ENCODE measurements around the gene PCDHGC3.

DNA sequence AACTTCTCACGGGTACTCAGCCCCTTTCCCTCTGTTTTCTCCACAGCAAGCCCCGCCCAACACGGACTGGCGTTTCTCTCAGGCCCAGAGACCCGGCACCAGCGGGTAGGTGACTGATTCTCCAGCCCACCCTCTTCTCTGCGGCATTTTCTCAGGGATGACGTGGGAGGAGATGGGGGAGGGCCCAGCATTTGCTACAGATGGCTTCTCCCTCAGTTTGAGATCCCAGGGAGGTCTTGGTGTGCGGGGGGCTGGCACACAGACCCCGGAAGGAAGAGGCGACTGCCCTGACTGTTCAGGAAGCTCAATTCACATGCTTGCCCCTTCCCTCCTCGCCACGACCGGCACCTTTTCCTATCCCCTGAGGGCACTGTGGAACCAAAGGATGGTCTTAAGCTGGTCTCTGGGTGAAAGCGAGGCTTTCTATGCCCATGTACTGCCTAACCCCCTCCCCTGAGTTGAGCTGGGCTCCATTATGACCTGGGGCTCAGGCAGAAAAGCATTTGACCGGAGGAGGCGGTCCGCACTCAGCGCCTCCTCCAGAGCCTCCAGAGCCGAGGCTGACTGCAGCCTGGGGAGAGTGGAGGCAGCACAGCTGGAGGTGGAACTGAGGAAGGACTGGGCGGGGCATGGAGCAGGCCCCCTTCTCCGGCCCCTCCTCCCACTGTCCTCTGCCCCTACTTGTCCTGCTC lies 19.1 kb downstream of the PCDHGC3 start:
- TF ChIP-seq, protein P1, sequence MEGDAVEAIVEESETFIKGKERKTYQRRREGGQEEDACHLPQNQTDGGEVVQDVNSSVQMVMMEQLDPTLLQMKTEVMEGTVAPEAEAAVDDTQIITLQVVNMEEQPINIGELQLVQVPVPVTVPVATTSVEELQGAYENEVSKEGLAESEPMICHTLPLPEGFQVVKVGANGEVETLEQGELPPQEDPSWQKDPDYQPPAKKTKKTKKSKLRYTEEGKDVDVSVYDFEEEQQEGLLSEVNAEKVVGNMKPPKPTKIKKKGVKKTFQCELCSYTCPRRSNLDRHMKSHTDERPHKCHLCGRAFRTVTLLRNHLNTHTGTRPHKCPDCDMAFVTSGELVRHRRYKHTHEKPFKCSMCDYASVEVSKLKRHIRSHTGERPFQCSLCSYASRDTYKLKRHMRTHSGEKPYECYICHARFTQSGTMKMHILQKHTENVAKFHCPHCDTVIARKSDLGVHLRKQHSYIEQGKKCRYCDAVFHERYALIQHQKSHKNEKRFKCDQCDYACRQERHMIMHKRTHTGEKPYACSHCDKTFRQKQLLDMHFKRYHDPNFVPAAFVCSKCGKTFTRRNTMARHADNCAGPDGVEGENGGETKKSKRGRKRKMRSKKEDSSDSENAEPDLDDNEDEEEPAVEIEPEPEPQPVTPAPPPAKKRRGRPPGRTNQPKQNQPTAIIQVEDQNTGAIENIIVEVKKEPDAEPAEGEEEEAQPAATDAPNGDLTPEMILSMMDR (conservative IDR thresholded peaks at IDR 0.05; ENCODE audit: low read depth in 2 of 2): no peak
- TF ChIP-seq EZH2 (IDR thresholded peaks at IDR 0.05; ENCODE audit: low read depth, unreplicated experiment) (no peak), EZH2phosphoT487 (IDR thresholded peaks at IDR 0.05; ENCODE audit: unreplicated experiment) (no peak), POLR2AphosphoS5 (IDR thresholded peaks at IDR 0.05; ENCODE audit: low read depth) (no peak), CREB1 (CRISPR knock-in tag; IDR thresholded peaks at IDR 0.05; ENCODE audit: low read depth) (0 out of 2 replicates have a peak, but pooled peaks have one; percentile 11), JUNB (IDR thresholded peaks at IDR 0.05; ENCODE audit: unreplicated experiment) (no peak), ZNF331 (CRISPR knock-in tag; IDR thresholded peaks at IDR 0.05; ENCODE audit: low read depth) (no peak), STAT1 (IDR thresholded peaks at IDR 0.05; ENCODE audit: unreplicated experiment) (no peak), ZNF114 (CRISPR knock-in tag; IDR thresholded peaks at IDR 0.05) (no peak), NANOG (IDR thresholded peaks at IDR 0.05; ENCODE audit: borderline replicate concordance) (no peak)
- TF ChIP-seq, protein P2, sequence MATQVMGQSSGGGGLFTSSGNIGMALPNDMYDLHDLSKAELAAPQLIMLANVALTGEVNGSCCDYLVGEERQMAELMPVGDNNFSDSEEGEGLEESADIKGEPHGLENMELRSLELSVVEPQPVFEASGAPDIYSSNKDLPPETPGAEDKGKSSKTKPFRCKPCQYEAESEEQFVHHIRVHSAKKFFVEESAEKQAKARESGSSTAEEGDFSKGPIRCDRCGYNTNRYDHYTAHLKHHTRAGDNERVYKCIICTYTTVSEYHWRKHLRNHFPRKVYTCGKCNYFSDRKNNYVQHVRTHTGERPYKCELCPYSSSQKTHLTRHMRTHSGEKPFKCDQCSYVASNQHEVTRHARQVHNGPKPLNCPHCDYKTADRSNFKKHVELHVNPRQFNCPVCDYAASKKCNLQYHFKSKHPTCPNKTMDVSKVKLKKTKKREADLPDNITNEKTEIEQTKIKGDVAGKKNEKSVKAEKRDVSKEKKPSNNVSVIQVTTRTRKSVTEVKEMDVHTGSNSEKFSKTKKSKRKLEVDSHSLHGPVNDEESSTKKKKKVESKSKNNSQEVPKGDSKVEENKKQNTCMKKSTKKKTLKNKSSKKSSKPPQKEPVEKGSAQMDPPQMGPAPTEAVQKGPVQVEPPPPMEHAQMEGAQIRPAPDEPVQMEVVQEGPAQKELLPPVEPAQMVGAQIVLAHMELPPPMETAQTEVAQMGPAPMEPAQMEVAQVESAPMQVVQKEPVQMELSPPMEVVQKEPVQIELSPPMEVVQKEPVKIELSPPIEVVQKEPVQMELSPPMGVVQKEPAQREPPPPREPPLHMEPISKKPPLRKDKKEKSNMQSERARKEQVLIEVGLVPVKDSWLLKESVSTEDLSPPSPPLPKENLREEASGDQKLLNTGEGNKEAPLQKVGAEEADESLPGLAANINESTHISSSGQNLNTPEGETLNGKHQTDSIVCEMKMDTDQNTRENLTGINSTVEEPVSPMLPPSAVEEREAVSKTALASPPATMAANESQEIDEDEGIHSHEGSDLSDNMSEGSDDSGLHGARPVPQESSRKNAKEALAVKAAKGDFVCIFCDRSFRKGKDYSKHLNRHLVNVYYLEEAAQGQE (IDR thresholded peaks at IDR 0.05; ENCODE audit: unreplicated experiment): no peak
- TF ChIP-seq, protein P3, sequence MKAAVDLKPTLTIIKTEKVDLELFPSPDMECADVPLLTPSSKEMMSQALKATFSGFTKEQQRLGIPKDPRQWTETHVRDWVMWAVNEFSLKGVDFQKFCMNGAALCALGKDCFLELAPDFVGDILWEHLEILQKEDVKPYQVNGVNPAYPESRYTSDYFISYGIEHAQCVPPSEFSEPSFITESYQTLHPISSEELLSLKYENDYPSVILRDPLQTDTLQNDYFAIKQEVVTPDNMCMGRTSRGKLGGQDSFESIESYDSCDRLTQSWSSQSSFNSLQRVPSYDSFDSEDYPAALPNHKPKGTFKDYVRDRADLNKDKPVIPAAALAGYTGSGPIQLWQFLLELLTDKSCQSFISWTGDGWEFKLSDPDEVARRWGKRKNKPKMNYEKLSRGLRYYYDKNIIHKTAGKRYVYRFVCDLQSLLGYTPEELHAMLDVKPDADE (IDR thresholded peaks at IDR 0.05): no peak
- TF ChIP-seq, protein P4, sequence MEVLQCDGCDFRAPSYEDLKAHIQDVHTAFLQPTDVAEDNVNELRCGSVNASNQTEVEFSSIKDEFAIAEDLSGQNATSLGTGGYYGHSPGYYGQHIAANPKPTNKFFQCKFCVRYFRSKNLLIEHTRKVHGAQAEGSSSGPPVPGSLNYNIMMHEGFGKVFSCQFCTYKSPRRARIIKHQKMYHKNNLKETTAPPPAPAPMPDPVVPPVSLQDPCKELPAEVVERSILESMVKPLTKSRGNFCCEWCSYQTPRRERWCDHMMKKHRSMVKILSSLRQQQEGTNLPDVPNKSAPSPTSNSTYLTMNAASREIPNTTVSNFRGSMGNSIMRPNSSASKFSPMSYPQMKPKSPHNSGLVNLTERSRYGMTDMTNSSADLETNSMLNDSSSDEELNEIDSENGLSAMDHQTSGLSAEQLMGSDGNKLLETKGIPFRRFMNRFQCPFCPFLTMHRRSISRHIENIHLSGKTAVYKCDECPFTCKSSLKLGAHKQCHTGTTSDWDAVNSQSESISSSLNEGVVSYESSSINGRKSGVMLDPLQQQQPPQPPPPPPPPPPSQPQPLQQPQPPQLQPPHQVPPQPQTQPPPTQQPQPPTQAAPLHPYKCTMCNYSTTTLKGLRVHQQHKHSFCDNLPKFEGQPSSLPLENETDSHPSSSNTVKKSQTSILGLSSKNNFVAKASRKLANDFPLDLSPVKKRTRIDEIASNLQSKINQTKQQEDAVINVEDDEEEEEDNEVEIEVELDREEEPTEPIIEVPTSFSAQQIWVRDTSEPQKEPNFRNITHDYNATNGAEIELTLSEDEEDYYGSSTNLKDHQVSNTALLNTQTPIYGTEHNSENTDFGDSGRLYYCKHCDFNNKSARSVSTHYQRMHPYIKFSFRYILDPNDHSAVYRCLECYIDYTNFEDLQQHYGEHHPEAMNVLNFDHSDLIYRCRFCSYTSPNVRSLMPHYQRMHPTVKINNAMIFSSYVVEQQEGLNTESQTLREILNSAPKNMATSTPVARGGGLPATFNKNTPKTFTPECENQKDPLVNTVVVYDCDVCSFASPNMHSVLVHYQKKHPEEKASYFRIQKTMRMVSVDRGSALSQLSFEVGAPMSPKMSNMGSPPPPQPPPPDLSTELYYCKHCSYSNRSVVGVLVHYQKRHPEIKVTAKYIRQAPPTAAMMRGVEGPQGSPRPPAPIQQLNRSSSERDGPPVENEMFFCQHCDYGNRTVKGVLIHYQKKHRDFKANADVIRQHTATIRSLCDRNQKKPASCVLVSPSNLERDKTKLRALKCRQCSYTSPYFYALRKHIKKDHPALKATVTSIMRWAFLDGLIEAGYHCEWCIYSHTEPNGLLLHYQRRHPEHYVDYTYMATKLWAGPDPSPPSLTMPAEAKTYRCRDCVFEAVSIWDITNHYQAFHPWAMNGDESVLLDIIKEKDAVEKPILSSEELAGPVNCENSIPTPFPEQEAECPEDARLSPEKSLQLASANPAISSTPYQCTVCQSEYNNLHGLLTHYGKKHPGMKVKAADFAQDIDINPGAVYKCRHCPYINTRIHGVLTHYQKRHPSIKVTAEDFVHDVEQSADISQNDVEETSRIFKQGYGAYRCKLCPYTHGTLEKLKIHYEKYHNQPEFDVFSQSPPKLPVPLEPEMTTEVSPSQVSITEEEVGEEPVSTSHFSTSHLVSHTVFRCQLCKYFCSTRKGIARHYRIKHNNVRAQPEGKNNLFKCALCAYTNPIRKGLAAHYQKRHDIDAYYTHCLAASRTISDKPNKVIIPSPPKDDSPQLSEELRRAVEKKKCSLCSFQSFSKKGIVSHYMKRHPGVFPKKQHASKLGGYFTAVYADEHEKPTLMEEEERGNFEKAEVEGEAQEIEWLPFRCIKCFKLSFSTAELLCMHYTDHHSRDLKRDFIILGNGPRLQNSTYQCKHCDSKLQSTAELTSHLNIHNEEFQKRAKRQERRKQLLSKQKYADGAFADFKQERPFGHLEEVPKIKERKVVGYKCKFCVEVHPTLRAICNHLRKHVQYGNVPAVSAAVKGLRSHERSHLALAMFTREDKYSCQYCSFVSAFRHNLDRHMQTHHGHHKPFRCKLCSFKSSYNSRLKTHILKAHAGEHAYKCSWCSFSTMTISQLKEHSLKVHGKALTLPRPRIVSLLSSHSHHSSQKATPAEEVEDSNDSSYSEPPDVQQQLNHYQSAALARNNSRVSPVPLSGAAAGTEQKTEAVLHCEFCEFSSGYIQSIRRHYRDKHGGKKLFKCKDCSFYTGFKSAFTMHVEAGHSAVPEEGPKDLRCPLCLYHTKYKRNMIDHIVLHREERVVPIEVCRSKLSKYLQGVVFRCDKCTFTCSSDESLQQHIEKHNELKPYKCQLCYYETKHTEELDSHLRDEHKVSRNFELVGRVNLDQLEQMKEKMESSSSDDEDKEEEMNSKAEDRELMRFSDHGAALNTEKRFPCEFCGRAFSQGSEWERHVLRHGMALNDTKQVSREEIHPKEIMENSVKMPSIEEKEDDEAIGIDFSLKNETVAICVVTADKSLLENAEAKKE (CRISPR knock-in tag; IDR thresholded peaks at IDR 0.05): no peak
